Stimulated activated CD8-positive, alpha-beta memory T cell treated with anti-CD3 and anti-CD28 coated beads, Interleukin-7, amount 100 ng/mL, for 4 hours (primary cell): Measurements from ENCODE around the gene PPM1B.
"Not testable (repeated sequence)": the region's sequence is repeated elsewhere in the genome, so short reads cannot be mapped to it uniquely, and the experiment has no call there.

Experiments
- DNase-seq, 2 donors: peaks; one replicate each; pipeline ENCODE4 v3.0.0-alpha.2; 2020; ENCODE audit warnings: low read depth in 2 of 2

The PPM1B gene

GRCh38 chr2:44250376-44250775, 81.7 kb downstream of the PPM1B start:
- no peak for DNase-seq

GRCh38 chr2:44254023-44254422, 85.3 kb downstream of the PPM1B start:
- no peak for DNase-seq

- not testable (repeated sequence) for DNase-seq
Observed at GRCh38 chr2:44255704-44256103, 87.0 kb downstream of the PPM1B start.

- not testable (repeated sequence) for DNase-seq
Observed at GRCh38 chr2:44257802-44258201, 89.1 kb downstream of the PPM1B start.

GRCh38 chr2:44267269-44267795, 98.7 kb downstream of the PPM1B start:
- no peak for DNase-seq

GRCh38 chr2:44267796-44268648, 99.3 kb downstream of the PPM1B start:
- DNase-seq, result no peak

GRCh38 chr2:44269831-44270230, 101.2 kb downstream of the PPM1B start:
- DNase-seq, result no peak

- DNase-seq, result no peak
Observed at GRCh38 chr2:44271296-44271695, 102.6 kb downstream of the PPM1B start.

- DNase-seq, result no peak
Observed at GRCh38 chr2:44273076-44273475, 104.4 kb downstream of the PPM1B start.

- DNase-seq, result no peak
Observed at GRCh38 chr2:44273596-44273995, 104.9 kb downstream of the PPM1B start.

- DNase-seq, result no peak
Observed at GRCh38 chr2:44275927-44276303, 107.2 kb downstream of the PPM1B start.

GRCh38 chr2:44277541-44277940, 108.9 kb downstream of the PPM1B start:
- no peak for DNase-seq

GRCh38 chr2:44280869-44281268, 112.2 kb downstream of the PPM1B start:
- DNase-seq, result no peak
